Spleen (tissue), 11 donors: ENCODE results near the gene IL2. TPM values are rescaled to one million over a fixed set of nuclear protein-coding genes. Genes with fewer than 3 reads are reported as not detected.
A peak's percentile ranks its signal among the peaks of the same experiment; 100 is the strongest.

Source experiments
- DNase-seq: peaks from one replicate; pipeline ENCODE4 v3.0.0-alpha.2; 2020
- H3K27ac ChIP-seq, 8 donors: fragments of 200-600 bp; sonication (generic) in 7 of 8; 1 replicate in 4 of 8; 2 replicates in 4 of 8; pipeline versions ENCODE4 v1.5.0 to v1.8.0; 2016 to 2021; ENCODE audit warnings: inconsistent platforms in 4 of 8, mild to moderate bottlenecking in 4 of 8, moderate library complexity in 1 of 8
- H3K27me3 ChIP-seq, 7 donors: fragments of 200-600 bp; sonication (generic) in 6 of 7; replicated peaks in 1 of 7; 1 replicate in 4 of 7; 2 replicates in 3 of 7; pipeline versions ENCODE4 v1.5.0 to v1.8.0; 2016 to 2021; ENCODE audit warnings: inconsistent platforms in 3 of 7, mild to moderate bottlenecking in 1 of 7
- H3K36me3 ChIP-seq, 6 donors: fragments of 200-600 bp; sonication (generic) in 5 of 6; 1 replicate in 4 of 6; 2 replicates in 2 of 6; pipeline versions ENCODE4 v1.5.0 to v1.8.0; 2016 to 2021; ENCODE audit warnings: inconsistent platforms in 2 of 6
- H3K4me1 ChIP-seq, 6 donors: fragments of 200-600 bp; sonication (generic) in 5 of 6; 1 replicate in 3 of 6; 2 replicates in 3 of 6; pipeline versions ENCODE4 v1.5.0 to v1.8.0; 2016 to 2021; ENCODE audit warnings: inconsistent platforms in 3 of 6
- H3K4me3 ChIP-seq, 8 donors: fragments of 200-600 bp; sonication (generic) in 7 of 8; 1 replicate in 4 of 8; 2 replicates in 4 of 8; pipeline versions ENCODE4 v1.5.0 to v1.8.0; 2016 to 2021; ENCODE audit warnings: inconsistent platforms in 4 of 8, mild to moderate bottlenecking in 4 of 8, moderate library complexity in 2 of 8
- H3K9me3 ChIP-seq, 8 donors: fragments of 200-600 bp; sonication (generic) in 7 of 8; 1 replicate in 4 of 8; 2 replicates in 4 of 8; pipeline versions ENCODE4 v1.5.0 to v1.8.0; 2016 to 2021; ENCODE audit warnings: inconsistent platforms in 4 of 8
- CTCF ChIP-seq, 11 experiments: fragments of 200-600 bp in 7 of 11; fragments of 450-650 bp in 4 of 11; sonication (generic) in 4 of 11; IDR thresholded peaks in 8 of 11; conservative IDR thresholded peaks in 3 of 11; 1 replicate in 7 of 11; 2 replicates in 4 of 11; pipeline versions ENCODE4 v1.4.0 to v1.8.0; 2016 to 2021; ENCODE audit warnings: antibody characterized with exemption in 11 of 11, inconsistent platforms in 4 of 11, mild to moderate bottlenecking in 1 of 11
- POLR2A ChIP-seq, 3 donors: fragments of 450-650 bp; IDR thresholded peaks; one replicate each; pipeline ENCODE4 v1.5.1; 2017; ENCODE audit warnings: antibody characterized with exemption in 3 of 3, mild to moderate bottlenecking in 1 of 3
- POLR2AphosphoS5 ChIP-seq, 3 donors: sonication (generic); formaldehyde crosslinking; IDR thresholded peaks; one replicate each; pipeline ENCODE4 v1.5.1; 2017; ENCODE audit warnings: antibody characterized with exemption in 3 of 3
- WGBS, 5 donors: extraction: QIAGEN DNeasy Blood & Tissue Kit in 3 of 5; methylation state at CpG; one replicate each; pipeline versions ENCODE4 v1.1.5 to v1.1.7; 2013 to 2018; 5-methylcytosine and 5-hydroxymethylcytosine counted together
- intact Hi-C: fragments of 100-400 bp; cut with DNase I; formaldehyde crosslinking; loops from one replicate; pipeline ENCODE4 v1.15.0; 2023; ENCODE audit warnings: low total_unique reads
- polyA plus RNA-seq, 3 donors: library from polyadenylated mRNA; stranded (reverse); fragments of 200-250 nt; gene quantifications; one replicate each; pipeline ENCODE4 v1.2.1, GENCODE V29; 2013
- total RNA-seq, 7 donors: library from RNA; depleted of rRNA in 3 of 7; stranded (reverse); fragments of >200 nt in 3 of 7; fragmentation: NEBNext Ultra II Directional in 4 of 7; extraction: Animal tissue kit (Norgen Biotek cat#: 25700) in 4 of 7; gene quantifications; one replicate each; pipeline versions ENCODE4 v1.1.0 to v1.2.1, GENCODE V29; 2016 to 2021
- donor health status: healthy with polysubstance abuse.
- donor health status: DM: no; HTN: no; CAD: no; lungs with moderate emphysema.
- donor health status: DM: no; HTN: no; CAD: no.
- donor health status: Bipolar disorder and iron deficiency.
- donor health status: healthy.
- donor health status: DM: no; HTN: no; CAD: no.
- donor health status: DM: yes; HTN: yes; CAD: no.

Gene IL2
- total and polyA plus RNA-seq, 10 donors, result 0.24 to 0.32 (median 0.27) TPM; not detected in 7

GRCh38 chr4:122469457-122469856 lies 12.9 kb upstream of the IL2 start:
- no peaks in the 10 kb centered on the region for H3K36me3 ChIP-seq
- H3K4me1 ChIP-seq, result no peaks in the 10 kb centered on the region
- peaks cover 0 to 13% (median 6%) of the 10 kb centered on the region in 8 donors for H3K9me3 ChIP-seq
- H3K27ac ChIP-seq, result no peak overlapping the region
- H3K4me3 ChIP-seq, result no peak overlapping the region
- intact Hi-C loops, result no loop called here
- 76 to 89% (median 81%) methylated on average over 1 of the region's 1 CpG for WGBS, 5 donors
- peaks cover 0 to 4% (median 0%) of the 10 kb centered on the region in 7 donors for H3K27me3 ChIP-seq
- DNase-seq, result no peak
- TF ChIP-seq POLR2A (IDR thresholded peaks at IDR 0.05) (no peak), POLR2AphosphoS5 (IDR thresholded peaks at IDR 0.05) (no peak), CTCF (IDR thresholded peaks at IDR 0.05 in 8 of 11, conservative IDR thresholded peaks at IDR 0.05 in 3 of 11) (no peak)

- no peak for DNase-seq
- Histone ChIP-seq H3K36me3 (no peaks in the 10 kb centered on the region), H3K4me3 (peak overlapping the region in 2 of 8 donors; percentile 14 to 50), H3K27ac (peak overlapping the region in 3 of 8 donors; percentile 5 to 21 (median 17)), H3K27me3 (no peaks in the 10 kb centered on the region), H3K9me3 (peaks cover 0 to 5% (median 0%) of the 10 kb centered on the region in 8 donors), H3K4me1 (peaks cover 0 to 36% (median 9%) of the 10 kb centered on the region in 6 donors)
- TF ChIP-seq CTCF (IDR thresholded peaks at IDR 0.05 in 8 of 11, conservative IDR thresholded peaks at IDR 0.05 in 3 of 11) (no peak), POLR2A (IDR thresholded peaks at IDR 0.05) (no peak), POLR2AphosphoS5 (IDR thresholded peaks at IDR 0.05) (no peak)
- intact Hi-C loops, result no loop called here
- 5 to 12% (median 9%) methylated on average over 5 of the region's 5 CpGs for WGBS, 5 donors
Measured at GRCh38 chr4:122458625-122459024, 2.1 kb upstream of the IL2 start.

GRCh38 chr4:122453384-122453995 lies 3.0 kb downstream of the IL2 start:
- Histone ChIP-seq H3K4me1 (peaks cover 0 to 27% (median 8%) of the 10 kb centered on the region in 6 donors), H3K36me3 (no peaks in the 10 kb centered on the region), H3K4me3 (no peak overlapping the region), H3K27ac (no peak overlapping the region), H3K9me3 (no peaks in the 10 kb centered on the region), H3K27me3 (no peaks in the 10 kb centered on the region)
- TF ChIP-seq CTCF (IDR thresholded peaks at IDR 0.05 in 8 of 11, conservative IDR thresholded peaks at IDR 0.05 in 3 of 11), result no peak
- no peak for TF ChIP-seq POLR2A (IDR thresholded peaks at IDR 0.05)
- TF ChIP-seq POLR2AphosphoS5 (IDR thresholded peaks at IDR 0.05), result no peak
- intact Hi-C loops, result no loop called here
- 9 to 20% (median 17%) methylated on average over 1 of the region's 1 CpG for WGBS, 5 donors
- no peak for DNase-seq

GRCh38 chr4:122450847-122451246 lies 5.7 kb downstream of the IL2 start:
- Histone ChIP-seq H3K4me1 (peaks cover 0 to 10% (median 0%) of the 10 kb centered on the region in 6 donors), H3K36me3 (no peaks in the 10 kb centered on the region), H3K4me3 (no peak overlapping the region), H3K27me3 (no peaks in the 10 kb centered on the region), H3K27ac (no peak overlapping the region), H3K9me3 (no peaks in the 10 kb centered on the region)
- intact Hi-C loops, result no loop called here
- no peak for TF ChIP-seq POLR2A (IDR thresholded peaks at IDR 0.05)
- TF ChIP-seq CTCF (IDR thresholded peaks at IDR 0.05 in 8 of 11, conservative IDR thresholded peaks at IDR 0.05 in 3 of 11), result no peak
- no peak for TF ChIP-seq POLR2AphosphoS5 (IDR thresholded peaks at IDR 0.05)
- DNase-seq, result no peak
